Measurements from ENCODE around the gene SNX30.

The SNX30 gene

DNA sequence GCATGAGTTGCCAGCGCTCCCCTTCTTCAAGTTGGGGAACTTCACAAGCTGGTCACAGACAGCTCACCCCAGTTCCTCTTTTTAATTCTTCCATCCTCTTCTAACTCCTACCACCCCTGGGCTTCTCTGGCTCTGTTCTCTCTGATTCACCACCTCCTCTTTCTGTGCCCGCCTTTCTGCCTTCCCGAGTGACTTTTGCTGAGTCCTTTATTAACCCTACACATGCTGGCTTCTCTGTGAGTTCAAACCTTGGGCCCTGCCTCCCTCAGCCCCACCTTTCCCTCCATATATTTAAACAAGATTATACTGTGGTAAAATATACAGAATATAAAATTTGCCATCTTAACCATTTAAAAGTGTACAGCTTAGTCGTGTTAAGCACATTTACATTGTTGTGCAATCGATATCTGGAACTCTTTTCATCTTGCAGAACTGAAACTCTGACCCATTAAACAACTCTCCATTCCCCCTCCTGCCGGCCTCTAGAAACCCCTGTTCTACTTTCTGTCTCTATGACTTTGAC lies 108.1 kb downstream of the SNX30 start:
- DNase-seq = no peak

DNA sequence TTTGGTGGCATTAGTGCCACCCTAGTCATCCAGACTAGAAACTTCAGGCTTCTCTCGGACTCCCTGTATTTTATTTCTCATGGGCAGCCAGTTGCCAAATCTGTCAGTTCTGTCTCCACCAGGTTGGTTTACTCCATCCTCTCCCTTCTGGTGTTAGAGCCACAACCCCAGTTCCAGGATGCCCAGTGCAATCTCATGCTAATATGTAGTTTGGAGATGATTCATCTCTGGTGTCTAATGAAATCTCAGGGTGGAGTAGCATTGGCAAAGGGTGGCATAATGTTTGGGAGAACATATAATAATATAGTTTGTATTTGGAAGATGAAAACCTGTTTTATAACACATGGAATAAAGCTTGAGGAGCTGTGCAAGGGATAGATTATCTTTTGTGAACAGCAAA lies 109.9 kb downstream of the SNX30 start:
- DNase-seq = no peak

DNA sequence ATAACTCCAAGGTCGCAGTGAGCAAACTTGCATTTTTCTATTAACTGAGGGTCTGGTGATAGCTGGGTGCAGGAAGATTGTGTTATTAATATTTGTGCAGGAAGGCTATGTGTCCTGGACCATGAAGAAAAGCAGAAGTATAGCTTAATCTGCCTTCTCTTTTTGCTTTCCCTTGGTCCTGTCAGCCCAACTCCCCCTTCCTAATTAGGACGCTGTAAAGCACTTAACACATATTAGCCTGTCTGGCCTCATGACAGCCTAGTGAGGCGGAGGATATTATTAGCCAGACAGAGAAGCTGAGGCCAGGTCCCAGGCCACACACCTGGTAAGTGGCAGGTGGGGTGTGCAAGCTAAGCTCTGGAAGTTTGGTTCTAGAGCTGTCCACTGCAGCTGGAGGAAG lies 110.6 kb downstream of the SNX30 start:
- no peak for DNase-seq

DNA sequence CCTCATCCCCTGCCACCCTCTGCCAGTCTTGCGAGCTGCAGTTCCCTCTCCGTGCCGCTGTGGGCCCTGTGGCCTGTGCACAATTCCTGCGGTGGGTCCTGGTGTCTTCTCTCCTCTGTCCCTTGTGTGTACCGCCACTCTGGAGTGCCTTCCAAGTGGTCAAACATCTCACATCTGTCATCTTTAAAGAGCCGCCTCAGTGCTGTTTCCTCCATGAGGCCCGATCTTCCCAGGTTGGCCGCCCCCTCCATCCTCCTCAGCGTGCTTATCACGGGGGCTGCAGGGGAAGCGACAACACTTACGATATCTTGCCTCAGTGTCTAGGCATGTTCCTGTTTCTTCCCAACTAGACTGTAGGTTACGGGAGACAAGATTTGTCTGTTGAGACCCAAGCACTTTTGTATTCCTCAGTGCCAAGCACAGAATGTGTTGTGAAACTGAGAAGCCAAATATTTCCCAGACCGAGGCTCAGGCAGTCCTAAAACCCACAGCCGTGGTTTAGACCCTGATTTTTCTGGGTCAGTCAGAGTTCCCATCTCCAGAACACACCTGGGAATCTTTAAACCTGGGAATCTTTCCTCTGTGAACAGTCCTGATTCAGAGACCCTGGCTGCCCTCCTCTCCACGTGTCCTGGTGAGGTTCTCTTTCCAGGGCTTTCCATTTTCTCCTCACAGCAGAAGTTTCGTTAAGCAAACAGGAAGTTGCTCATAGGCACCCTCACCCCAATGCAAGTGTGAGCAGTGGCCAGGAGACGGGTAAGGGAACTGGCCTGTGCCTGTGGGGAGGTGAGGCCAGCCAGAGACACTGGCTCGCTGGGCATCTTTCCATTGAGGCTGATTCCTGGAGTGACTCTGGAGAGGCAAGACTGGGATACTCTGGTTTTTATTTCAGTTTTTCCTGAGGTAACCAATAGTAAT lies 111.3 kb downstream of the SNX30 start:
- no peak for DNase-seq

DNA sequence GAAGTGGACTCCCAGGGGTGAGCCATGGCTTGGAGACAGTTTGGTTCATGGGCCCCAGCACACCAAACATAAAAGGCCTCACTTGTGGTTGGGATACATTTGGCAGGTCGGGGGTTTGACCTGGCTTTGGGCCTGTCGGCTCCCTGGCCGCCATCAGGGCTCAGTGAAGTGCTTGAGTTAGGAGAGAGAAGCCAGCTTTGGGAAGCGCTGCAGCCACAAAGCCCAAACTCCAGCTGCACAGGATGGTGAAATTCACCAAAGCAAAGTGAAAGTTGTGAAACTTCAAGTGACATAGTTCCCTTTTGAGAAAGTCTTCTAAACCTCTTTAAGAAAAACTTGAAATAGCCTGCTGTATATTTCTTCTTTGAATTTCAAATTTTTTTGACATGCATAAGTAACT lies 112.7 kb downstream of the SNX30 start:
- DNase-seq = no peak

DNA sequence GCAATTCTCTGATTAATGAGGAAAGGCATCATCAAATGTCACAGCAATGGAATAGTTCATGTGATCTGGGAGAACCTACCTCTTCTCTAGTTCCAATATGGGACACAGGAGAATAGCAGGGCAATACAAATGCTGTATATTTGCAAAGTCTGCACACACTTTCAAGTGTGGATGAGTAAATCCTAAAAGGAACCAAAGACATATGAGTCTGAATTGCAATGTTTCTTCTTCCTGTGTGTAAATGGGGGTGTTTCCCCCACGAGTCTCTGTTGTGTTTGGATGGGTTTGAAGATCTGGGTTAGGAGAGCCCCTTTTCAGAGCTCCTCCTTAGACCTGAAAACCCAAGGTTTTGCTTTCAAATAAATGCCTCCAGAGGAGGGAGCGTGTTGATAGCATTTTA lies 113.2 kb downstream of the SNX30 start:
- DNase-seq = no peak

DNA sequence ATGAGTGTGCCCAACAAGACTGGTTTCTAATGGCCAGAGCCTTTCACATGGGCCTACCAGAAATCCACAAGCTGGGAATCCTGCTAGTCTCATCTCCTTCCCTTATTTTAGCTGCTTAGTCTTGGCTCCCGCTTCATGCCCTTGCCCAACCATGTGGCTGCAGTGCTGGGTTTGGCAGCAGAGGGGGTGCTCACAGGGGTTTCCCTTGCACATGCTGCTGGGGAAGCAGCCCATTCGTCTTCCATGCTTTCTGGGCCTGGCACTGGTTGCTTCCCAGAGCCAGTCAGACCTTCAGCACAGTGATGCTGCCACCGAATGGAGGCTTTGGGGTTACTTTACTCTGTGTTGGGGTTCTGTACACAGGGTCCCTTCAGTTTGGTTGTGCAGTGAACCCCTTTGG lies 113.8 kb downstream of the SNX30 start:
- no peak for DNase-seq

DNA sequence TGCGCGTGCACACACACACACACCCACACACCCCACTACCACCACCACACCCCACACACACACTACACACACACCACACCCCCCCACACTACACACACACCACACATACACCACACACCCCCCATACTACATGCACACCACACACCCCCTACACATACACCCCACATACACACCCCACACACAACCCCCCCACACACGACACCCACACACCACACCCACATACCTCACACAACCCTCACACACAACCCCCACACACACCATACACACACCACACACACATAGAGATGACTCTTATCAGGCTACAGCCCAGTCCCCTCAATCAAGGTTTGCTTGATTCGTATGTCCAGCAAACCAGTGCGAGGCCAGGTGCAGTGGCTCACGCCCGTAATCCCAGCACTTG lies 114.4 kb downstream of the SNX30 start:
- no peak for DNase-seq

DNA sequence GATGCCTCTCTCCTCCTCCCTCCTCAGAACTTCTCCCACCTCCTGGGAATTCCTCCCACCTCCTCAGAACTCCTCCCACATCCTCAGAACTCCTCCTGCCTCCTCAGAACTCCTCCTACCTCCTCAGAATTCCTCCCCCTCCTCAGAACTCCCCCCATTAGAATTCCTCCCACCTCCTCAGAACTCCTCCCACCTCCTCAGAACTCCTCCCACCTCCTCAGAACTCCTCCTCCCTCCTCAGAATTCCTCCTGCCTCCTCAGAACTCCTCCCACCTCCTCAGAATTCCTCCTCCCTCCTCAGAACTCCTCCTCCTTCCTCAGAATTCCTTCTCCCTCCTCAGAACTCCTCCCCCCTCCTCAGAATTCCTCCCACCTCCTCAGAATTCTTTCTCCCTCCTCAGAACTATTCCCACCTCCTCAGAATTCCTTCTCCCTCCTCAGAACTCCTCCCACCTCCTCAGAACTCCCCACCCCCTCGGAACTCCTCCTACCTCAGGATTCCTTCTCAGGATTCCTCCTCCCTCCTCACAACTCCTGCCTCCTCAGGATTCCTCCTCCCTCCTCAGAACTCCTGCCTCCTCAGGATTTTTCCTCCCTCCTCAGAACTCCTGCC lies 116.2 kb downstream of the SNX30 start:
- no peak for DNase-seq

DNA sequence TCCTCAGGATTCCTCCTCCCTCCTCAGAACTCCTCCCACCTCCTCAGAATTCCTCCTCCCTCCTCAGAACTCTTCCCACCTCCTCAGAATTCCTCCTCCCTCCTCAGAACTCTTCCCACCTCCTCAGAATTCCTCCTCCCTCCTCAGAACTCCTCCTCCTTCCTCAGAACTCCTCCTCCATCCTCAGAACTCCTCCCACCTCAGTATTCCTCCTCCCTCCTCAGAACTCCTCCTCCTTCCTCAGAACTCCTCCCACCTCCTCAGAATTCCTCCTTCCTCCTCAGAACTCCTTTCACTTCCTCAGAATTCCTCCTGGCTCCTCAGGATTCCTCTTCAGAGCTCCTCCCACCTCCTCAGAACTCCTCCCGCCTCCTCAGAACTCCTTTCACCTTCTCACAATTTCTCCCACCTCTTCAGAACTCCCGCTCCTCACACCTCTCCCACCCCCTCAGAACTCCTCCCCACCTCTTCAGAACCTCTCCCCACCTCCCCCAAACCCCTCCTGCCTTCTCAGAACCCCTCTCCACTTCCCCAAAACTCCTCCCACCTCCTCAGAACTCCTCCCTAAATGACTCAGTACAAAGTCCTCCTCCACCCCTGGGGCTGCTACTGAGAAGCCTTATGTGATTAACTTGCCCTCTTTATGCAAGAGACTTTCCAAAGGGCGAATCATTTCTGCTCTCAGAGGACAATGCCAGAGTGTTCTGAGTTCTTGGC lies 116.9 kb downstream of the SNX30 start:
- no peak for DNase-seq

DNA sequence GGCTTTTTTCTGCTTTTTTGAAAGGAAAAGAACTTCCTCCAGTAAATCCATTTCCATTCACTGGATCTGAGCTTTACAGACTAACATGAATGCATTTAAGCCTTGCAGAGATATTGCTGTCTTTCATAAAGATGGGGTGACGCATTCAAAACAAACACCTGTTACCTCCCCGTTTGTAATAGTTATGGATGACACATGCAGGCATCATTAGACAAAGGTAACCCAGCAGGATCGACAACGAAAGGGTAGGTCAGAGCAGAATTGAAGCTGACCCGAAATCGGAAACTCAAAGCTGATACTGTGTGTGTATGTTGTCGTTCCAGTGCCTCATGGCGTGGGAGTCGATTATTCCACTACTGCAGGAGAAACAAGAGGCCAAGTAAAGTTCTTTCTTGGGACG lies 117.9 kb downstream of the SNX30 start:
- DNase-seq = no peak

DNA sequence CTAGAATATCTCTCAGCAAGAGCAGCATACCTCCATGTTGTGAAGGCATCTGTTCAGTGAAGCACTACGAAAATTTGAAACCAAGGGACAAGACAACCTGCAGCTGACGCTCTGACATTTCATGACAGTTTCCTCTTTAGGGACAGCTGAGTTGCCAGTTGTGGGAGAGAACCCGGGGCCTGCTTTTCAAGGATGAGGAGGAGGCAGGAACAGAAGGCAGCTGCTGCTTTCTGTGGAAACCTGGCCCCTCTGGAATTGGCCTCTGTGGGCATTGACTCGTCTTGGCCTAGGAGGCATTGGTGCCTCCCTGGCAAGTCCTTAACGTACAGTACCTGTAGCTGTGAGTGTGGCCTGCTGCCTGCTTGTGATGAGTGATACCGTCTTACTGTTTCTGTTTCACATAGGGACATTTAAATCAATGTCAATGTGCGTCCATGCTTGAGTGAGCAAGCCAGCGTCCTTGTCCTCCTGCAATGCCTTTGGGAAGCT lies 118.5 kb downstream of the SNX30 start:
- DNase-seq = no peak

DNA sequence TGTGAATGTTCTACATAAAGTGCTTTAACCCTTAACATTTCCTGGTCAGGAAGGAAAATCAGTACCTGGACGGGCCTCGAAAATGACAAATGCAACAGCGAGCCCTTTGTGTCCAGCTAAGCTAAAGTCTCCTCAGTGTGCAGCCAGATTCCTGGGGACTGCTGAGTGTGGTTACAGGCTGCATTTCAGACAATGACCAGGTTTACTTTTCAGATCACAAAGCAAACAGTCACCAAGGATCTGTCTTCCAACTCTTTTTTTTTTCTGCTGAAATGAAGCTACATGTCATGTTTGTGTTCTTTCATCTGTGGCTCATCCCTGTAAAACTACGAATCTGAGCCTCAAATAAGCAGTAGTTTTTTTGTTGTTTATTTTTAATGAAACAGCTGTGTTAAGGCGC lies 119.4 kb downstream of the SNX30 start:
- DNase-seq = no peak

DNA sequence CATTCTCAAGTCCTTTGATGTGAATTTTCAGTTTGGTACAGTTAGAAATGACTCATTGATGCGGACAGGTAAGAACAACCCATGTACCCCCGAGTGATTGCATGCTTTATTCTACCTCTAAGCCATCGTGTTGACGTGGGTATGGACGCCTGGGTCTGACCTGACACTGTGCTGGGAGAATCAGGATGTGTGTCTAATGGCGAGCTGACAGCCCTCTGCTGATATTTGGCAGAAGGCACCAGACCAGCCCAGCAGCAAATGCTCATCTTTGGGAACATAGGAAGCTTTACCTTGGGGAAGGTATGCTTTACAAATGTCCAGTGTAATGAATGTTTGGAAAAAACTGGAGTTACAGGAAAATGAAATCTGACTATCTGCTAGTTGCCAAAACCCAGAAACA lies 120.0 kb downstream of the SNX30 start:
- DNase-seq = no peak

DNA sequence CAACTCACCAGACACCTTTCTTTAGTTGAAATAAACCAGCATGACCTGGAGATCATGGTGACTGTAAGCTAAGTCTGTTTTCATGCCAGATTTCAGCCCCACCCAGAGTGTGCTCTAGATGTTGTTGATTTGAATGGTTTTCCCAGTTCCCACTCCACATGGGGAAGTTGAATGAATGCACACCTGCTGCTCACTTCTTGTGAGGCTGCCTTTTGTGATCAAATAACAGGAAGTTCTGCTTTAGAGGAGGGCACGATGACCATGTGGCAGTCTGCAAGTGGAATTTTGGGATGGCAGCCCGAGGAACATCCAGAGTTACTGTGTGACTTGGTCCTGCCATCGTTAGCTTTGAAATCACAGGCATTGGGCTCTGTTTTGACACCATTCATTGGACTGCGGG lies 121.5 kb downstream of the SNX30 start:
- DNase-seq = no peak

DNA sequence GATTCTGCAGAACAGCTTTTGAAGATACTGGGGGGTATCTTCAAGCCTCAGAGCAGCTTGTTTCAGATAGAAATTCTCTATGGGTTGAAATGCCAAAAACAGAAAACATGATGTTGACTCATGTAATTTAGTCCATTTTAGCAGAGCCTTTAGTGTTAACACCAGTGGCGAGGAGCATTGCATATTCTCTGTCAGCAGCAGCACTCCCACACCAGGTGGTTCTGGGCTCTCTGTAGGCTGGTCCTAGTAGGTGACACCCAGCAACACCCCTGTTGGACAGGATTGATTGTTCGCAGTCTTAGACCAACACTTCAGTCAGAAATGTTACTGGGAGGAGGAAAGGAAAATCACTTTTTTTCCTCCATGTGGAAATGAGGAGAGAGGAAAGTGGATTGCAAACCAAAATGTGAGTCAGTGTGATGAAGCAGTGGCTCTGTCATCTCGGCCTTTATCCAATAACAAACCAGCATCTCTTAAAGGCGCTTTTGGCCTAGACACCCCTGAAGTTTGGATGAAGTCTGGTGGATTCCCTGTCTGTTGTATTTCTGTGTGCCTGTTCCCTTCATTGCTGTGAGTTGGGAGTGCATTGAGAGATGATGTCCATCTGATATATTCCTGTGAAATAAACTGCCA lies 123.3 kb downstream of the SNX30 start:
- DNase-seq = no peak

DNA sequence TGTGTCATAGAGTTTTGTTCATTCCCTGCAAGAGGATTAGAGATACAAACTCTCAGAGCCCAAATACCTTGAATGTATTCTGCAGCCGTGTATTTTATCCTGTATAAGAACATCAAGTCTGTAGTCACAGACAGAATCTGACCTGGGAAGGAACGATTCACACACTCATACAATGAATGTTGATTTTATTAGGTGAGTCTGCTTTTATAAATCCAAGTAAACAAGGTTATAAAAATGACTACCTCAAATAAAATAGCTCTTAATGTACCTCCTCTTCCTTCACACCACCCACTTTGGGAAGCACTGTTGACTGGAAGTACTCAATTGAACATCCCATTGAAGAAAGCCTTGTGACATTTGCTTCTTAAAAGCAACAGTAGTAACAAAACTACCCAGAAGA lies 128.2 kb downstream of the SNX30 start:
- DNase-seq = no peak

DNA sequence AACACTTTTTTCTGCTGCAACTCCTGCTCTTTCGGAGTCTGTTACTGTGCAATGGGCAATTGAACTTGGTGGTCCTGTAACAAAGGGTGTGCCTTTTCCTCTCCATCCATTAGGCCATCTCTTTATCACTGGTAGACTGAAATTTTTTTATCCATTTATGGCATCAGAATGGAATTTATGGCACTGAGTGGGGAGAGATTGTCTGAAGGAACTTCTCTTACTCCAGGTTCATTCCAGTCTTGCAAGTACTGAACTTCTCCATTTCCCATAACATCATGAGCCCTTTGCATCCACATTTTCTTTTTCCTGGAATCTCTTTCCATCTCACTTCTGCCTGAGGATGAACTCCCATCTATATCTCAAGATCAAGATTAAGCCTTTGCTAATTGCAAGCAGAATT lies 130.1 kb downstream of the SNX30 start:
- no peak for DNase-seq

DNA sequence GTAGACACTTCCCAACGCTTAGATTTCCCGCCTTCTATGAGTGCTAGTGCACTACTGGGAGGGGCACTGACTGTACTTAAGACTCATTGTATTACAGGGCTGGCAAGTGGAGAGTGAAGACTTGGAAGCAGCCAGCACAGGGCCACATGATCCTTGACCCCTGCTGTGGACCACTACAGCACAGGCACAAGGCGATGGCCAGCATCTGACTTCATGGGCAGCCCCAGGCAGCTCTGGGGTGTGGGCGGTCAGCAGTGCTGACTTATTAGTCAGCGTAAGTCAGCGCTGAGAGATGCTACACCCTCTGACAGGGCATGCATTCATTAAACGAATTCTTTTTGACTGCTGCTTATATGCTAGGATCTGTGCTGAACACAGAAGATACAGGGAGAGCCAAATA lies 130.8 kb downstream of the SNX30 start:
- DNase-seq = no peak

DNA sequence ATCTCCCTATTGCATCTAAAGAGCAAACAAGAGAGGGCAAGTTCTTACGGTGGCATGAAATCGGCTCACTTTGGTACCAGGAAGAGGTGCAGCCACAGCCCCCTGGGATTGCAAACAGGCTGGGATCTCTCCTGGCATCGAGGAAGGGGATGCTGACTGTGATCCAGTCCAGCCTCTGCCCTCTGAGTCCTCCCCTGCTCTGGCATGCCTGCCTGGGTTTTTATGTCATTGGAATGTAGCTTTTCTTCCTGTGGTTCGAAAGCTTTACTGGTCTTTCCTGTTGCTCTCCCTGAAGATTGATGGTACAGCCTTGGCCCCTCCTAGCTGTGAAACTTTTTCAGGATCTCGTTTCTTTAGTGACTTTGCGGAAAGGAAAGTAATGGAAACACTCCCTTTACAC lies 133.5 kb downstream of the SNX30 start:
- DNase-seq = no peak

DNA sequence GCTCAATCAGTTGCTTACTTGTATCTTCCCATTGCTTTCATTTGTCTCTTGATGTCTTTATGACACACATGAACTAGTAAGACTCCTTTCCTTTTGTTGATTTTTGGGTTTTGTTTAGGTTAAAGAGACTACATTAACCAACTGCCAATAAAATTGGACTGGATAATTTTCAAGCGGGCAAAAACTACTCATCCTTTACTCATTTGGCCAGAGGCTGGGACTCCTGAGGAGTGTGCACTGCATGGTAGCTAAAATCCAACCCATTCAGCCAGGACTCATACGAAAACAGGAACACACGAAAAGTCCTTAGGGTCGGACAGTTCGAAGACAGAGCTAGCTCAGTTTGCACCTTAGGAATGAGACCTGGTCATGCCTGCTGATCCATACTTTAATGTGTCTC lies 134.2 kb downstream of the SNX30 start:
- no peak for DNase-seq

DNA sequence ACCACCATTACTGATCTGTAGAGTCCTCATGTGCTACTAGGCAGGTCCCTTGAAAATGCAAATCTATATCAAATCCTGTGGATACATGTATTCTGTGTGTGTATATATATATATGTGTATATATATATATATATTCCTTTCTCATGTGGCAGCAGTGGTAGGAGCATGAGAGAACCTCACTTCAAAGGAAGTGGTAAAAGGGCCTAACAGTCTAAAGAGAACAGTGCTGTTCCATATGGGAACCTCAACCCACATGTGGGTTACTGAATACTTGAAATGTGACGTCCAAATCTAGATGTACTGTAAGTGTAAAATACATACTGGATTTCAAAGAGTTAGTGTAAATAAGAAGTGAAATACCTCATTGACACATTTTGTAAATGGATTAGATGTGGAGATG lies 134.8 kb downstream of the SNX30 start:
- no peak for DNase-seq

DNA sequence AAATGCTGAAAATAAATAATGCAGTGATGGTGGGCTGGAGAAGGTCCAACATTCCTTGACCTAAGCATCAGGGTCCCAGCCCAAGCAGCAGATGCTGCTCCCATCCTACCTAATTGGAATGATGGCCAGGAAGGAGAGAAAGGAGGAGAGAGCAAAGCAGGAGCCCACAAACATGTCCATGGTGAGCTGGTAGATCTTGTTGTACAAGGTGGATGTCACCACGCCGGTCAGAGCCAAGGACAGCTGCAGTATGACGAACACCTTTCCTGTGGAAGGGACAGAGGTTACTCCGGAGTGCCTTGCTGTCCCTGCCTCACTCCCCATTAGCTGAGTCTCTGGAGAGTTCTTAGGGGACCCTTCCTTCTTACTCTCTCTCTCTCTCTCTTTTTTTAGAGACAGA lies 135.8 kb downstream of the SNX30 start:
- no peak for DNase-seq
